ENCODE results near the gene RIPPLY3. TPM values are rescaled to one million over a fixed set of nuclear protein-coding genes. Genes with fewer than 3 reads are reported as not detected.
A peak's percentile ranks its signal among the peaks of the same experiment; 100 is the strongest.

RIPPLY3 gene
- total and polyA plus RNA-seq, 2 of the 13 experiments (the other 11 are each of a cell fraction or from before 2014, with no cell fraction given): 0.09 to 2.9 TPM

DNA sequence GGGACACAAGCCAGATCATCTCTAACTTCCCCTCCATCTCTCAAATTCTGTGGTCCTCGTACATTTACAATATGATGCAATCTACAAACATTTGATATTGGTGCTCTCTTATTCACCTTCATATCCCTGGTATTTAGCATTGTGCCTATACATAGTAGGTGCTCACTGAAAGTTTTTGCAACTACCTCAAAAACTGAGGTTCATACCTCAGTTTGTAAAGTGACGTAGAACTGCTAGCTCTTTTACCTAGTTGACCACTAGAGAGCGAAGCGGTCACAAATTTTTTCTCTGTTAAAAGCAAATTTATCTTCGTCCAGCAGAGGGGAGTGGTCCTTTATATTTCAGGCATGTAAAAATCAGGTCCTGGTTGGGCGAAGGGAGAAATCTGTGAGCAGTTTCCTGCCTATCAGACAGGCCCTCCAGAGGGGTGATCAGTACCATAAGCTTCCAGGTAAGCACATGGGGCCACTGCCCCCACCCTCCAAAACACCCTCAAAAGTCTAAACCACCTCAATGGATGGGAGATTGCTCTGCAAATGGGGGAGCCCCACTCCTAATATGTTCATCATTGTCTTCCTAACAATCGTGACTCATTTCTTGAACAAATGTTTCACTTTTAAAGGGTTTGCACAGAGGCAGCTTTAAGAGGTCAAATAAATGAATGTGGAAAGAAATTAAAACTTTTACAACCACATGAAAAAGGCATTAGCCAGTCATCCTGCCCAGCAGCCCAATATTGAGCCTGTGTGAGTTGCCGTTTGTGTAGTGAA lies 29.4 kb upstream of the RIPPLY3 start (continued):
- TF ChIP-seq, protein P1, sequence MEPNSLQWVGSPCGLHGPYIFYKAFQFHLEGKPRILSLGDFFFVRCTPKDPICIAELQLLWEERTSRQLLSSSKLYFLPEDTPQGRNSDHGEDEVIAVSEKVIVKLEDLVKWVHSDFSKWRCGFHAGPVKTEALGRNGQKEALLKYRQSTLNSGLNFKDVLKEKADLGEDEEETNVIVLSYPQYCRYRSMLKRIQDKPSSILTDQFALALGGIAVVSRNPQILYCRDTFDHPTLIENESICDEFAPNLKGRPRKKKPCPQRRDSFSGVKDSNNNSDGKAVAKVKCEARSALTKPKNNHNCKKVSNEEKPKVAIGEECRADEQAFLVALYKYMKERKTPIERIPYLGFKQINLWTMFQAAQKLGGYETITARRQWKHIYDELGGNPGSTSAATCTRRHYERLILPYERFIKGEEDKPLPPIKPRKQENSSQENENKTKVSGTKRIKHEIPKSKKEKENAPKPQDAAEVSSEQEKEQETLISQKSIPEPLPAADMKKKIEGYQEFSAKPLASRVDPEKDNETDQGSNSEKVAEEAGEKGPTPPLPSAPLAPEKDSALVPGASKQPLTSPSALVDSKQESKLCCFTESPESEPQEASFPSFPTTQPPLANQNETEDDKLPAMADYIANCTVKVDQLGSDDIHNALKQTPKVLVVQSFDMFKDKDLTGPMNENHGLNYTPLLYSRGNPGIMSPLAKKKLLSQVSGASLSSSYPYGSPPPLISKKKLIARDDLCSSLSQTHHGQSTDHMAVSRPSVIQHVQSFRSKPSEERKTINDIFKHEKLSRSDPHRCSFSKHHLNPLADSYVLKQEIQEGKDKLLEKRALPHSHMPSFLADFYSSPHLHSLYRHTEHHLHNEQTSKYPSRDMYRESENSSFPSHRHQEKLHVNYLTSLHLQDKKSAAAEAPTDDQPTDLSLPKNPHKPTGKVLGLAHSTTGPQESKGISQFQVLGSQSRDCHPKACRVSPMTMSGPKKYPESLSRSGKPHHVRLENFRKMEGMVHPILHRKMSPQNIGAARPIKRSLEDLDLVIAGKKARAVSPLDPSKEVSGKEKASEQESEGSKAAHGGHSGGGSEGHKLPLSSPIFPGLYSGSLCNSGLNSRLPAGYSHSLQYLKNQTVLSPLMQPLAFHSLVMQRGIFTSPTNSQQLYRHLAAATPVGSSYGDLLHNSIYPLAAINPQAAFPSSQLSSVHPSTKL (CRISPR knock-in tag; IDR thresholded peaks at IDR 0.05): peak; percentile 36; the same call in 1 of the 2 replicates
- peak; percentile 77 for TF ChIP-seq RAD21 (CRISPR knock-in tag; IDR thresholded peaks at IDR 0.05)
- TF ChIP-seq TEAD3 (CRISPR knock-in tag; optimal IDR thresholded peaks at IDR 0.05; ENCODE audit: borderline replicate concordance): peak; percentile 49
- TF ChIP-seq ZBTB38 (CRISPR knock-in tag; IDR thresholded peaks at IDR 0.05): 0 out of 2 replicates have a peak, but pooled peaks have one; percentile 32
- TF ChIP-seq KMT2A (CRISPR knock-in tag; IDR thresholded peaks at IDR 0.05): peak; percentile 30; the same call in 1 of the 2 replicates
- no peak for TF ChIP-seq ARHGAP35 (CRISPR knock-in tag; IDR thresholded peaks at IDR 0.05; ENCODE audit: borderline replicate concordance)
- TF ChIP-seq, protein P2, sequence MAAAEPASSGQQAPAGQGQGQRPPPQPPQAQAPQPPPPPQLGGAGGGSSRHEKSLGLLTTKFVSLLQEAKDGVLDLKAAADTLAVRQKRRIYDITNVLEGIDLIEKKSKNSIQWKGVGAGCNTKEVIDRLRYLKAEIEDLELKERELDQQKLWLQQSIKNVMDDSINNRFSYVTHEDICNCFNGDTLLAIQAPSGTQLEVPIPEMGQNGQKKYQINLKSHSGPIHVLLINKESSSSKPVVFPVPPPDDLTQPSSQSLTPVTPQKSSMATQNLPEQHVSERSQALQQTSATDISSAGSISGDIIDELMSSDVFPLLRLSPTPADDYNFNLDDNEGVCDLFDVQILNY (CRISPR knock-in tag; conservative IDR thresholded peaks at IDR 0.05): no peak
- TF ChIP-seq, protein P3, sequence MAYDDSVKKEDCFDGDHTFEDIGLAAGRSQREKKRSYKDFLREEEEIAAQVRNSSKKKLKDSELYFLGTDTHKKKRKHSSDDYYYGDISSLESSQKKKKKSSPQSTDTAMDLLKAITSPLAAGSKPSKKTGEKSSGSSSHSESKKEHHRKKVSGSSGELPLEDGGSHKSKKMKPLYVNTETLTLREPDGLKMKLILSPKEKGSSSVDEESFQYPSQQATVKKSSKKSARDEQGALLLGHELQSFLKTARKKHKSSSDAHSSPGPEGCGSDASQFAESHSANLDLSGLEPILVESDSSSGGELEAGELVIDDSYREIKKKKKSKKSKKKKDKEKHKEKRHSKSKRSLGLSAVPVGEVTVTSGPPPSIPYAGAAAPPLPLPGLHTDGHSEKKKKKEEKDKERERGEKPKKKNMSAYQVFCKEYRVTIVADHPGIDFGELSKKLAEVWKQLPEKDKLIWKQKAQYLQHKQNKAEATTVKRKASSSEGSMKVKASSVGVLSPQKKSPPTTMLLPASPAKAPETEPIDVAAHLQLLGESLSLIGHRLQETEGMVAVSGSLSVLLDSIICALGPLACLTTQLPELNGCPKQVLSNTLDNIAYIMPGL (CRISPR knock-in tag; IDR thresholded peaks at IDR 0.05; ENCODE audit: borderline replicate concordance in 1 of 2, low read depth in 1 of 2): peak; percentile 67 to 76; a peak in 2 of 4 replicates
- peak; percentile 66; the same call in 1 of the 2 replicates for TF ChIP-seq MIXL1 (CRISPR knock-in tag; IDR thresholded peaks at IDR 0.05)
- TF ChIP-seq, protein P4, sequence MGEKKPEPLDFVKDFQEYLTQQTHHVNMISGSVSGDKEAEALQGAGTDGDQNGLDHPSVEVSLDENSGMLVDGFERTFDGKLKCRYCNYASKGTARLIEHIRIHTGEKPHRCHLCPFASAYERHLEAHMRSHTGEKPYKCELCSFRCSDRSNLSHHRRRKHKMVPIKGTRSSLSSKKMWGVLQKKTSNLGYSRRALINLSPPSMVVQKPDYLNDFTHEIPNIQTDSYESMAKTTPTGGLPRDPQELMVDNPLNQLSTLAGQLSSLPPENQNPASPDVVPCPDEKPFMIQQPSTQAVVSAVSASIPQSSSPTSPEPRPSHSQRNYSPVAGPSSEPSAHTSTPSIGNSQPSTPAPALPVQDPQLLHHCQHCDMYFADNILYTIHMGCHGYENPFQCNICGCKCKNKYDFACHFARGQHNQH (CRISPR knock-in tag; IDR thresholded peaks at IDR 0.05): 0 out of 2 replicates have a peak, but pooled peaks have one; percentile 32
- 0 out of 2 replicates have a peak, but pooled peaks have one; percentile 21 for TF ChIP-seq TGIF2 (CRISPR knock-in tag; IDR thresholded peaks at IDR 0.05)
- TF ChIP-seq, protein P5, sequence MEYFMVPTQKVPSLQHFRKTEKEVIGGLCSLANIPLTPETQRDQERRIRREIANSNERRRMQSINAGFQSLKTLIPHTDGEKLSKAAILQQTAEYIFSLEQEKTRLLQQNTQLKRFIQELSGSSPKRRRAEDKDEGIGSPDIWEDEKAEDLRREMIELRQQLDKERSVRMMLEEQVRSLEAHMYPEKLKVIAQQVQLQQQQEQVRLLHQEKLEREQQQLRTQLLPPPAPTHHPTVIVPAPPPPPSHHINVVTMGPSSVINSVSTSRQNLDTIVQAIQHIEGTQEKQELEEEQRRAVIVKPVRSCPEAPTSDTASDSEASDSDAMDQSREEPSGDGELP (IDR thresholded peaks at IDR 0.05; ENCODE audit: borderline replicate concordance, low read depth): 0 out of 2 replicates have a peak, but pooled peaks have one; percentile 7
- no peak for TF ChIP-seq ZFY (CRISPR knock-in tag; IDR thresholded peaks at IDR 0.05)
- 0 out of 2 replicates have a peak, but pooled peaks have one; percentile 38 for TF ChIP-seq SOX5 (CRISPR knock-in tag; IDR thresholded peaks at IDR 0.05; ENCODE audit: borderline replicate concordance)
- no peak for TF ChIP-seq NR2F6 (IDR thresholded peaks at IDR 0.05)
- 0 out of 2 replicates have a peak, but pooled peaks have one; percentile 17 for TF ChIP-seq NR2F6 (CRISPR knock-in tag; IDR thresholded peaks at IDR 0.05)
- peak; percentile 67 for TF ChIP-seq CREB1 (IDR thresholded peaks at IDR 0.05)
- peak; percentile 66 for TF ChIP-seq CREB1 (CRISPR knock-in tag; IDR thresholded peaks at IDR 0.05)

Measured in HepG2 (cell line).